Nephron (organoid): ENCODE measurements around the gene USP37.

Source experiments
- H3K27ac Mint-ChIP-seq, 3 experiments: 2 replicates each; pipeline ENCODE4 v1.8.0; 2020; ENCODE audit warnings: mixed read lengths in 3 of 3, mild to moderate bottlenecking in 2 of 3, moderate library complexity in 1 of 3
- H3K27me3 Mint-ChIP-seq: 2 replicates; pipeline ENCODE4 v1.8.0; 2021; ENCODE audit warnings: low read depth, mild to moderate bottlenecking, moderate library complexity, mixed read lengths
- H3K36me3 Mint-ChIP-seq: 2 replicates; pipeline ENCODE4 v1.8.0; 2020; ENCODE audit warnings: low read depth, mixed read lengths
- H3K4me1 Mint-ChIP-seq: 2 replicates; pipeline ENCODE4 v1.8.0; 2020; ENCODE audit warnings: mixed read lengths
- H3K4me3 Mint-ChIP-seq, 3 experiments: 2 replicates each; pipeline ENCODE4 v1.8.0; 2020; ENCODE audit warnings: mild to moderate bottlenecking in 3 of 3, mixed read lengths in 3 of 3, moderate library complexity in 2 of 3
- H3K9me3 Mint-ChIP-seq: 2 replicates; pipeline ENCODE4 v1.8.0; 2020; ENCODE audit warnings: mixed read lengths
- CTCF ChIP-seq, 3 experiments: fragments of 200-600 bp; sonication (generic); IDR thresholded peaks; one replicate each; pipeline ENCODE4 v1.5.0; 2021; ENCODE audit warnings: antibody characterized with exemption in 3 of 3; ENCODE audit not compliant: unreplicated experiment in 3 of 3

The USP37 gene

GRCh38 chr2:218479595-218479994, 88.6 kb downstream of the USP37 start:
- Mint-ChIP-seq H3K27ac (no peak overlapping the region), H3K27me3 (no peaks in the 10 kb centered on the region), H3K4me1 (peaks cover 4% of the 10 kb centered on the region), H3K4me3 (no peak overlapping the region), H3K36me3 (peaks cover 43% of the 10 kb centered on the region), H3K9me3 (no peaks in the 10 kb centered on the region)
- TF ChIP-seq CTCF (IDR thresholded peaks at IDR 0.05; ENCODE audit: unreplicated experiment in 3 of 3), result no peak

- Mint-ChIP-seq H3K27me3 (no peaks in the 10 kb centered on the region), H3K4me3 (no peak overlapping the region), H3K27ac (no peak overlapping the region), H3K4me1 (peaks cover 4% of the 10 kb centered on the region), H3K9me3 (no peaks in the 10 kb centered on the region), H3K36me3 (peaks cover 44% of the 10 kb centered on the region)
- TF ChIP-seq CTCF (IDR thresholded peaks at IDR 0.05; ENCODE audit: unreplicated experiment in 3 of 3), result no peak
Measured at GRCh38 chr2:218478544-218478943, 89.6 kb downstream of the USP37 start.

DNA sequence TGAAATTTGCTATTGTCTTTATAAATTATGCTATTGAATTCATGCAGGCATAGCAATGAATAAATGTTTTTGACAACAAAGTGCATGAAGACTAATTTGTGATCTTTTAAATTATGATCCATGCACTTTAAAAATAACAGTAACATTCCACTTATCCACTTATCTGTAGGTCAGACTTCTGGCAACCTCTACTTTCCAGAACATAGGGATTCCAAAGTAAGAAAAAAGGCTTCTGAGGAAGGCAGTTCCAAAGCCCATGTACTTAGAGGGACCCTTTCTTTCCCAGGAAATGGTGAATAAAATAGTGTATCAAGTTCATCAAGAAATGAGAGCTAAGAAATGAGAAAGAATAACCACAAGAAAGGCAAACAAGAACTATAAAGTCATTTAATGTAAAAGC, 90.9 kb downstream of the USP37 start:
- no peaks in the 10 kb centered on the region for H3K27me3 Mint-ChIP-seq
- H3K4me3 Mint-ChIP-seq, result no peak overlapping the region
- no peak for TF ChIP-seq CTCF (IDR thresholded peaks at IDR 0.05; ENCODE audit: unreplicated experiment in 3 of 3)
- peaks cover 41% of the 10 kb centered on the region for H3K36me3 Mint-ChIP-seq
- peaks cover 4% of the 10 kb centered on the region for H3K4me1 Mint-ChIP-seq
- peak overlapping the region in 1 of 3 experiments; percentile 71 for H3K27ac Mint-ChIP-seq
- H3K9me3 Mint-ChIP-seq, result no peaks in the 10 kb centered on the region

GRCh38 chr2:218476676-218477075, 91.5 kb downstream of the USP37 start:
- no peak overlapping the region for H3K4me3 Mint-ChIP-seq

DNA sequence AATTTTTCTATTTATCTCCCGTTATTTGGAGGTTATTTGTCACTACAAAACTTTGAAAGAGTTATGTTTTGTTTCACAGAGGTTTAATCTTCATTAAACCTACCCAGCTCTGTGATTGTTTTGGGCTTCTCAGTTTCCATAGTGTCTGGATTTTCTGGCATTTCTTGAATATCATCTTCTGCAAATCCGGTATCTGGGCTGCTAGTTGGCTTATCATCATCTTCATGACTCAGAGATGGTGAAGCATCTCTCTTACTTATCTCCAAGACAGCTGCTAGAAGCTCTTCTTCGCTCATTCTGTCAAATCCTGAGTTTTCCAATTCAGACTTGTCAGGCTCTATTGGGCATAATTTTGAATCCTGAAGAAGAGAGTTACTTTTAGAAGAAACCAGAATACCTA, 93.6 kb downstream of the USP37 start:
- H3K9me3 Mint-ChIP-seq, result no peaks in the 10 kb centered on the region
- no peaks in the 10 kb centered on the region for H3K27me3 Mint-ChIP-seq
- H3K4me1 Mint-ChIP-seq, result peaks cover 4% of the 10 kb centered on the region
- no peak overlapping the region for H3K27ac Mint-ChIP-seq
- TF ChIP-seq CTCF (IDR thresholded peaks at IDR 0.05; ENCODE audit: unreplicated experiment in 3 of 3), result no peak
- H3K36me3 Mint-ChIP-seq, result peaks cover 46% of the 10 kb centered on the region
- H3K4me3 Mint-ChIP-seq, result no peak overlapping the region

More at GRCh38 chr2:218476676-218477075, 91.5 kb downstream of the USP37 start:
- H3K4me1 Mint-ChIP-seq, result peaks cover 4% of the 10 kb centered on the region
- H3K27ac Mint-ChIP-seq, result peak overlapping the region in 1 of 3 experiments; percentile 71
- H3K36me3 Mint-ChIP-seq, result peaks cover 41% of the 10 kb centered on the region
- TF ChIP-seq CTCF (IDR thresholded peaks at IDR 0.05; ENCODE audit: unreplicated experiment in 3 of 3), result no peak
- no peaks in the 10 kb centered on the region for H3K9me3 Mint-ChIP-seq
- H3K27me3 Mint-ChIP-seq, result no peaks in the 10 kb centered on the region

GRCh38 chr2:218472988-218473387, 95.2 kb downstream of the USP37 start:
- Mint-ChIP-seq H3K4me1 (peaks cover 4% of the 10 kb centered on the region), H3K9me3 (no peaks in the 10 kb centered on the region), H3K36me3 (peaks cover 43% of the 10 kb centered on the region), H3K27ac (no peak overlapping the region), H3K27me3 (no peaks in the 10 kb centered on the region), H3K4me3 (no peak overlapping the region)
- TF ChIP-seq CTCF (IDR thresholded peaks at IDR 0.05; ENCODE audit: unreplicated experiment in 3 of 3), result no peak
